IPS-18a (cell line): Measurements from ENCODE around the gene LDLRAD1.
"Not testable (repeated sequence)": the region's sequence is repeated elsewhere in the genome, so short reads cannot be mapped to it uniquely, and the experiment has no call there.

Source experiments
- H3K27ac ChIP-seq: one replicate; pipeline ENCODE4 v1.5.1; 2013; ENCODE audit warnings: low read length
- H3K27me3 ChIP-seq: one replicate; pipeline ENCODE4 v1.6.1; 2013; ENCODE audit warnings: mild to moderate bottlenecking, low read length; ENCODE audit not compliant: control insufficient read depth, insufficient read depth
- H3K36me3 ChIP-seq: one replicate; pipeline ENCODE4 v1.6.1; 2013; ENCODE audit warnings: low read depth, low read length; ENCODE audit not compliant: control insufficient read depth
- H3K4me1 ChIP-seq: one replicate; pipeline ENCODE4 v1.6.1; 2013; ENCODE audit warnings: low read depth, low read length; ENCODE audit not compliant: control insufficient read depth
- H3K4me3 ChIP-seq: one replicate; pipeline ENCODE4 v1.5.1; 2013; ENCODE audit warnings: low read length
- H3K9ac ChIP-seq: one replicate; pipeline ENCODE4 v1.6.1; 2013; ENCODE audit warnings: mild to moderate bottlenecking, low read length, moderate library complexity
- H3K9me3 ChIP-seq: one replicate; pipeline ENCODE4 v1.6.1; 2013; ENCODE audit warnings: low read depth, low read length; ENCODE audit not compliant: control insufficient read depth

Gene LDLRAD1

DNA sequence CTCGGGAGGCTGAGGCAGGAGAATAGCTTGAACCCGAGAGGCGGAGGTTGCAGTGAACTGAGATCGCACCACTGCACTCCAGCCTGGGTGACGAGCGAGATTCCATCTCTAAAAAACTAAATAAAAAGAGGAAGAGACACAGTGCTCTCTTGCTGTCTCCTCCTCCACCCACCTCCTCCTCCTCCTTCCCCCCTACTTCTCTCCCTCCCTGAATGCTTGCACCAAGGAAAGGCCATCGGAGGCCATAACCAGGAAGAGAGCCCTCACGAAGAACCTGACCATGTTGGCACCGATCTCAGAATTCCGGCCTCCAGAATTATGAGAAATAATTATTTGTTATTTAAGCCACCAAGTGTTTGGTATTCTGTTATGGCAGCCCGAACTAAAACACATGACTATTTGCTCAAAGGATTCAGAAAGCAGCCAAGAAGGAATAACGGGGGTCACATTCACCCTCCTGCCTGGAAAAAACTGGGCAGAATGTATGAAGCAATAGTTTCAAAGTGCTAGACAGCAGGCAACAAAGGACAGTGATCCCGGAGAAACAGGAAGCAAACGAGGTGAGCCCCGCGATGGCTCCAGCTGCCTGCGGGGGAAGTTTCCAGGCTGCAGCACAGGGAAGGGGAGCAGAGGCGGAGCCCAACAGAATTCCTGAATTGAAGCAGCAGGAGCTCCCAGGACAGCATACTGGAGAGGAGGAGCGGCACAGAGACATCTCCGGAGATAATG, 35.8 kb downstream of the LDLRAD1 start:
- H3K4me3 ChIP-seq, result peak overlapping the region; percentile 56

DNA sequence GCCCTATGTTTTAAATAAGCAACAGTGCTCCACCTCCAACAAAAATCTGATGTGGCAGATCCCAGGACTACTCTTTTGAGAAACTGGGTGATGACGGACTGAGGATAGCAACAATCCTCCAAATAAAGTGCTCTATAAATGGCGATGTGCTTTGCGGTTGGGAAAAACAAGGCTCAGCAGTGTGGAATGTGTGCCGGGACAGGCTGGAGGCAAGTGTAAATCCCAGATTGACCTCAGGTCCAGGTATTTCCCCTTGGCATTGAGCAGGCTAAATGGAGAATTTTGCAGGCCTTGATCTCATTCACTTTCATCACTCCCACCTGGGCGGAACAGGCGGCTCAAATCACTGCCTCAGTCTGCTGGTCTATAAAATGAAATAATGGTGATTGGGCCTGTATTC, 36.8 kb downstream of the LDLRAD1 start:
- Histone ChIP-seq H3K27me3 (no peaks in the 10 kb centered on the region), H3K4me3 (no peak overlapping the region), H3K9ac (no peak overlapping the region), H3K4me1 (peaks cover 18% of the 10 kb centered on the region), H3K27ac (no peak overlapping the region), H3K9me3 (no peaks in the 10 kb centered on the region), H3K36me3 (no peaks in the 10 kb centered on the region)

More for the DNA sequence above, 35.8 kb downstream of the LDLRAD1 start:
- H3K9ac ChIP-seq, result peak overlapping the region; percentile 63
- no peaks in the 10 kb centered on the region for H3K36me3 ChIP-seq
- peaks cover 18% of the 10 kb centered on the region for H3K4me1 ChIP-seq
- no peaks in the 10 kb centered on the region for H3K27me3 ChIP-seq
- H3K27ac ChIP-seq, result peak overlapping the region; percentile 35
- no peaks in the 10 kb centered on the region for H3K9me3 ChIP-seq

DNA sequence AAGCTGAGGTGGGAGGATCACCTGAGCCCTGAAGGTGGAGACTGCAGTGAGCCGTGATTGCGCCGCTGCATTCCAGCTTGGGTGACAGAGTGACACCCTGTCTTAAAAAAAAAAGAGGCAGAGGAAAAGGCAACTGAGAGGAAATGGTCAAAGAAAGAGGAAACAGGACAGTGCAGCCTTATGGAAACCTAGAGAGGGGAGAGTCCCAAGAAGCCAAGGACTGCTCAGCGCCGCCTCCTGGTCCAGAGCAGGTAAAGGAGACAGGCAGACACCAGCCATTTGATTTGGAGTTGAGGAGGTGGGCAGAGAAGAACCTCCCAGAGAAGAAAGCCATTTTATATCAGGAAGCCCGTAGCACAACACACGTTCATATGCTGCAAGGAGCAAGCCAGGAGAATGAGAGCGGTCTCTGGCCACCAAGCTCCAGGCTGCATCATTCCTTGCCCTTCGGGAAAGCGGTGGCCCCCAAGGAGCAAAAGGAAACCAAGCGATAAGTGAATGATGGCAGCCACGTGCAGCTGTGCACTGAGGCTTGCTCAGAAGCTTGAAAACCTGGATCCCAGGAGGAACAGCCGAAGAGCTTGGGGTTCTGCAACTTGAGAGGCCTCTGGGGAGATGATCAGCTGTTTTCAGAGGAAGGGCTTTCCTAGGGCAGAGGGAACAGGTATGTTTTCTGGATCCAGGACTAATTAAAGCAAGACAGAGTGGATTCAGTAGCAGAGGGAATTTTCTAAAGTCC, 38.1 kb downstream of the LDLRAD1 start:
- Histone ChIP-seq H3K36me3 (no peaks in the 10 kb centered on the region), H3K9ac (no peak overlapping the region), H3K4me1 (peaks cover 18% of the 10 kb centered on the region), H3K27me3 (no peaks in the 10 kb centered on the region), H3K9me3 (no peaks in the 10 kb centered on the region), H3K27ac (no peak overlapping the region), H3K4me3 (no peak overlapping the region)

DNA sequence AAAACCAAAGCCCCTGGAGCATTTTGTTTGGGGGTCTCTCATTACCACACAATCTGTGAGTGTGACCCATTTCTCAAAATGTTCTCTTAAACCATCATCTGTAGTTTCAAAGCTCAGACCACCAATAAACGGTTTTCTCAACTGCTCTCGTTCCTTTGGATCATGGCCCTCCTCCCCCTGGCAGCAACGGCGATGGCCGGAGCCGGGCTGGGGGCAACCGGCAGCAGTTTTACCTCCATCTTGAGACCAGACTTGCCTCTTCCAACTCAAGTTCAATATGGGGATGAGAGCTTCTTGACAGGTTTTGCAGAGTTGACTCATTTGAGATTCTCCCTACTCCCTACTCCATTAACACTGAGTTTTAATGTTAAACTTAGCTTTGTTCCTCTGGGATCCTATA, 42.1 kb downstream of the LDLRAD1 start:
- H3K27me3 ChIP-seq, result no peaks in the 10 kb centered on the region
- H3K4me1 ChIP-seq, result no peaks in the 10 kb centered on the region
- no peaks in the 10 kb centered on the region for H3K36me3 ChIP-seq
- H3K27ac ChIP-seq, result no peak overlapping the region
- no peak overlapping the region for H3K9ac ChIP-seq
- no peak overlapping the region for H3K4me3 ChIP-seq
- H3K9me3 ChIP-seq, result no peaks in the 10 kb centered on the region

DNA sequence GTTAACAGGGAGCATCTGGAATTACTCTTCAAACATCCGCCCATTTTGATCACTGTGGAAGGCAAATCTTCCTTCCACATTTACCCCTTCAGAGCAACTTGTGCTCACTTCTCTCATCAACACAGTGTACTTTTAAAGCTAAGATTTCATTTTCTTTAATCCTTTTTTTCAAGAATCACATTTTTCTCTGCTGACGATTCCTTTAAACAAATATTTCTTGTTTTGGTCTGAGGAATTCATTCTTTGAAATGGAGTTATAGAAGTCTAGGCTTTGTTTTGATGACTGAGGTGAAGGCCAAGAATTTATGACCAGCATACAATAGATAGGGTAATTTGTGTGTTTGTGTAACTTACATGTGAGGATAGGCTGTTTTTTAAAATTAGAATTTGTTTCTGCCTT, 46.3 kb downstream of the LDLRAD1 start:
- no peak overlapping the region for H3K27ac ChIP-seq
- H3K9ac ChIP-seq, result no peak overlapping the region
- H3K4me1 ChIP-seq, result no peaks in the 10 kb centered on the region
- no peaks in the 10 kb centered on the region for H3K9me3 ChIP-seq
- H3K27me3 ChIP-seq, result no peaks in the 10 kb centered on the region
- H3K4me3 ChIP-seq, result no peak overlapping the region
- H3K36me3 ChIP-seq, result peaks cover 18% of the 10 kb centered on the region

DNA sequence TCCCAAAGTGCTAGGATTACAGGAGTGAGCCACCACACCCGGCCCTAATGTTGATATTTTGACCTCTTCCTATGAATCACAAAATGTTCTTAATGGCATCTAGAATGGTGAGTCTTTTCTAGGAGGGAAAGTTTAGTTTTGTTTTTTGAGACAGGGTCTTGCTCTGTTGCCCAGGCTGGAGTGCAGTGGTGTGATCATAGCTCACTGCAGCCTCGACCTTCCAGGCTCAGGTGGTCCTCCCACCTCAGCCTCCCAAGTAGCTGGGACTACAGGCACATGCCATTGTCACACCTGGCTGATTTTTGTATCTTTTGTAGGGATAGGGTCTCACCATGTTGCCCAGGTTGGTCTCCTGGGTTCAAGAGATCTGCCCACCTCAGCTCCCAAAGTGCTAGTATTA, 48.7 kb downstream of the LDLRAD1 start:
- H3K9ac ChIP-seq, H3K9me3 ChIP-seq, H3K4me3 ChIP-seq, H3K27ac ChIP-seq, H3K4me1 ChIP-seq, H3K27me3 ChIP-seq: not testable (repeated sequence)
- peaks cover 28% of the 10 kb centered on the region for H3K36me3 ChIP-seq

DNA sequence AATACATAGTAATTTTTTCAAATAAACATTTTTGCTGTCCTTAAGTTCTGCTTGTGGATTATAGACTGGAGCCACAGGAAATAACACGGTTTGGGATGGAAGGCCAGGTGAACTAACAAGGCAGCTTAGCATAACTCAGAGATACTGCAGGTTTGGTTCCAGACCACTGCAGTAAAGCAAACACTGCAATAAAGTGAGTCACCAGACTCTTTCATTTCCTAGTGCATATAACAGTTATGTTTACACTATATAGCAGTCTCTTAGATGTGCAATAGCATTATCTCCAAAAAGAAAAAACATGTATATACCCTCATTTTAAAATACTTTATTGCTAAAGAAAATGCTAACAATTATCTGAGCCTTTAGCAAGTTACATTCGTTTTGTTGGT, 49.9 kb downstream of the LDLRAD1 start:
- H3K27me3 ChIP-seq, result no peaks in the 10 kb centered on the region
- no peak overlapping the region for H3K9ac ChIP-seq
- H3K4me1 ChIP-seq, result peaks cover 3% of the 10 kb centered on the region
- no peak overlapping the region for H3K4me3 ChIP-seq
- H3K27ac ChIP-seq, result no peak overlapping the region
- H3K9me3 ChIP-seq, result no peaks in the 10 kb centered on the region
- peaks cover 33% of the 10 kb centered on the region for H3K36me3 ChIP-seq

DNA sequence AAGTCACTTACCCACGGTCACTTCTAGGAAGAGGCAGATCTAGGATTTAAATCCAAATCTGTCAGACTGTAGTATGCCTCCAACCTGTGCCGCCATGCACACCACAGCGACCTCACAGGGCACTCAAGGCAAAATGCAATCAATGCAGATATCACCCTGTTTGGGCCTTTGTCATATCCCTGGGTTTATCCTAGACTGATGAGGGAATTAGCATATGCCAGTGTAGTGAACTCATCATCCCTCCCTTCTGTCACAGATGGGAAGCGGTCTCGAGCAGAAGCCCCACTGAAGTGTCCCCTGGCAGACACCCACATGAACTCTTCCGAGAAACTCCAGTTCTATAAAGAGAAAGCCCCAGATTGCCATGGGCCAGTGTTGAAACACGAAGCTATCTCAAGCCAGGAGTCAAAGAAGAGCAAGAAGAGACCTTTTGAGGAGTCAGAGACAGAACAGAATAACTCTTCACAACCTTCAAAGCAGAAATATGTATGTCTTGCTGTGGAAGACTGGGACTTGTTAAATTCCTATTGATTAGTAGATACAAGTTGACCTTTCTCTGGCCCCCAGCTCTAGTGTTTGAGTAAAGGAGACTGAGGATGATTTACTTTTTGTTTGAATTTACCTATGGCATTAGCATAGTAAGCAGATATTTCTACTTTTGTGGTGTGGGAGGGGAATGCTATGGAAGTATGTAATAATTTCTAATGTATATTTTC, 50.4 kb downstream of the LDLRAD1 start:
- H3K9me3 ChIP-seq, result no peaks in the 10 kb centered on the region
- peaks cover 3% of the 10 kb centered on the region for H3K4me1 ChIP-seq
- no peak overlapping the region for H3K9ac ChIP-seq
- no peak overlapping the region for H3K4me3 ChIP-seq
- H3K36me3 ChIP-seq, result peaks cover 39% of the 10 kb centered on the region
- no peak overlapping the region for H3K27ac ChIP-seq
- no peaks in the 10 kb centered on the region for H3K27me3 ChIP-seq

DNA sequence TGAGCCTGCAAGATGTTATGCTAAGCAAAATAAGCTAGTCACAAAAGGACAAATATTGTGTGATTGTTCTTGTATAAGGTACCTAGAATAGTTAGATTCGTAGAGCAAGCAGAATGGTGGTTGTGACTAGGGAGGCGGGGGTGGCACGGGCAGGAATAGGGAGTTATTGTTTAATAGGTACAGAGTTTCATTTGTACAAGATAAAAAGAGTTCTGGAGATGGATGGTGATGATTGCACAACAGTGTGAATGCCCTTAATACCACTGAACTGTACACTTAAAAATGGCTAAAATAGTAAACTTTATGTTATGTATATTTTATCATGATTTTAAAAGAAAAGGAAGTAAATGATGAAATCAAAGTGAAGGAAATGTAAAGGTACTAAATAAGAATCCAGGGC, 51.2 kb downstream of the LDLRAD1 start:
- H3K4me3 ChIP-seq, result no peak overlapping the region
- no peaks in the 10 kb centered on the region for H3K9me3 ChIP-seq
- H3K27ac ChIP-seq, result no peak overlapping the region
- peaks cover 46% of the 10 kb centered on the region for H3K36me3 ChIP-seq
- H3K27me3 ChIP-seq, result no peaks in the 10 kb centered on the region
- H3K9ac ChIP-seq, result no peak overlapping the region
- peaks cover 3% of the 10 kb centered on the region for H3K4me1 ChIP-seq

DNA sequence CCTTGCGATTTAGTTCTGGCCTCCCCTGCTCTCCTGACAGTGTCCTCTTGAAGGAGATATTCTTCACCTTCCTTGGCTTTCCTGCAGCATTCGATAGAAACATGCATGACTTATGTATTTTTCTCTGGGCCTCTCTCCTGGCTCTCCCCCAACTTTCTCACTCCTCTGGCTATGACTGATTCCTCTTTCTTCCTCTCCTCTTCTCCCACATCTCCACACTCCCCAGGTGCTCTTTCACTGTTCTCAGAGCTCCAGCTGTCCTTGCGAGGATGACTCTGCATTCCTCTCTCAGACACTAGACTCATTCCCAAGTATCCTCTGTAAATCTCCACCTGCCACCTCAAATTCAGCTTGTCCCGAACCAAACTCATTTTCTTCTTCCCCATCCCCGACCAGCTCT, 53.9 kb downstream of the LDLRAD1 start:
- Histone ChIP-seq H3K4me3 (no peak overlapping the region), H3K27me3 (no peaks in the 10 kb centered on the region), H3K4me1 (peaks cover 3% of the 10 kb centered on the region), H3K27ac (no peak overlapping the region), H3K36me3 (peaks cover 69% of the 10 kb centered on the region), H3K9ac (no peak overlapping the region), H3K9me3 (no peaks in the 10 kb centered on the region)

DNA sequence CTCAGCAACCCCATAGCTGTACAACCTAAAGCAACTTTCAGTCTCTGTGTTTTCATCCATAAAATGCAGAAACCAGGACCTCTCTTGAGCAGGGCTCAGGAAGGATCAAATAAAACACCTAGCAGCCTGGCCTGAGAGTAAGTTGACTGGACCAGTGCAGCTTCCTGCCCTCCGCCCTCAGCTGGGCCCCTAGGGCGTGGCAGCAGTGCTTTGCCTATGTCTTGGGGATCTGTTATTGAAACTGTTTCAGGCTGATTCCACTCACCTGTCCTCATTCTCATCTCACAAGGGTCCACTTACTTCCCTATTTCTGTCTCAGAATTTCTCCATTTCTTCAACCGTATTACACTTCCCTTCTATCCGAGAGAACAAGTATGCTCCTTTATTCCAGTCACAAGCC, 54.5 kb downstream of the LDLRAD1 start:
- H3K9ac ChIP-seq, result no peak overlapping the region
- no peak overlapping the region for H3K4me3 ChIP-seq
- H3K27ac ChIP-seq, result no peak overlapping the region
- no peaks in the 10 kb centered on the region for H3K9me3 ChIP-seq
- peaks cover 67% of the 10 kb centered on the region for H3K36me3 ChIP-seq
- H3K27me3 ChIP-seq, result no peaks in the 10 kb centered on the region
- H3K4me1 ChIP-seq, result peaks cover 3% of the 10 kb centered on the region
